Kidney epithelial cell (primary cell): ENCODE measurements around the gene GNA12. TPM values are rescaled to one million over a fixed set of nuclear protein-coding genes. Genes with fewer than 3 reads are reported as not detected.

Experiments
- DNase-seq: peaks from one replicate; pipeline ENCODE4 v3.0.0-alpha.2; 2010; ENCODE audit warnings: low read depth
- H3K27me3 ChIP-seq: 2 replicates; pipeline ENCODE4 v1.6.0; 2011; ENCODE audit warnings: low read length; ENCODE audit not compliant: control insufficient read depth, insufficient read depth
- H3K36me3 ChIP-seq: 2 replicates; pipeline ENCODE4 v1.5.1; 2011; ENCODE audit warnings: low read length; ENCODE audit not compliant: control insufficient read depth, insufficient read depth
- H3K4me3 ChIP-seq: 2 replicates; pipeline ENCODE4 v1.5.1; 2011; ENCODE audit warnings: low read depth, mild to moderate bottlenecking, control low read depth, low read length
- total RNA-seq: library from RNA; depleted of rRNA; stranded (reverse); fragments of >200 nt; gene quantifications from 2 replicates; pipeline ENCODE4 v1.2.3, GENCODE V29; 2015
- TF ChIP-seq, protein P1 (sequence below): IDR thresholded peaks from 2 replicates; pipeline ENCODE4 v1.5.1; 2011; ENCODE audit warnings: mild to moderate bottlenecking, moderate library complexity, low read length, control low read depth, inconsistent platforms; ENCODE audit not compliant: insufficient read depth, poor library complexity, severe bottlenecking

The GNA12 gene
- total RNA-seq, 1 donor from 2014 or later = 40.7 TPM

DNA sequence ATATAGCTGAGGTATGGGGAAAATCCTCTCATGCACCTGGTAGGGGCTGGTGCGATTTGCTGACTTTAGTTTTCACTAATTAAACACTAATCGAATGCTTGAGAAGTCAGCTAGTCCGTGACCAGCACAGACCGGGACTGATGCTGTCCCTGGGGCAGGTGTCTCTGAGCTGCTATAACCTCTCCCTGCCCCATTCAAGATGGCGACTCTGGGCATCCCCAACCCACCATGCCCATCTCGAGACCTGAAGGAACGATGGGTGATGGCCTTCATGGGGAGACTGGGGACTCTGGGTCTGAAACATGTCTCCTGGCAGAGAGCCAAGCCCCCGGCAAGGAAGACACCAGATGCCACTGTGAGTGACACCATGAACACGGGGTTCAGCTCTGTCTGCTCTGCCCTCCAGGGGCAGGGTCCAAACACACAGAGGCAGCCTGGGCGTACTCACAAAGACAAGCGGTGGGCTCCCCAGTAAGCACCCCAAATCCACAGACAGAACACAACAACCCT, 57.4 kb downstream of the GNA12 start:
- no peak overlapping the region for H3K4me3 ChIP-seq
- H3K36me3 ChIP-seq = peaks cover 1% of the 10 kb centered on the region
- TF ChIP-seq, protein P1, sequence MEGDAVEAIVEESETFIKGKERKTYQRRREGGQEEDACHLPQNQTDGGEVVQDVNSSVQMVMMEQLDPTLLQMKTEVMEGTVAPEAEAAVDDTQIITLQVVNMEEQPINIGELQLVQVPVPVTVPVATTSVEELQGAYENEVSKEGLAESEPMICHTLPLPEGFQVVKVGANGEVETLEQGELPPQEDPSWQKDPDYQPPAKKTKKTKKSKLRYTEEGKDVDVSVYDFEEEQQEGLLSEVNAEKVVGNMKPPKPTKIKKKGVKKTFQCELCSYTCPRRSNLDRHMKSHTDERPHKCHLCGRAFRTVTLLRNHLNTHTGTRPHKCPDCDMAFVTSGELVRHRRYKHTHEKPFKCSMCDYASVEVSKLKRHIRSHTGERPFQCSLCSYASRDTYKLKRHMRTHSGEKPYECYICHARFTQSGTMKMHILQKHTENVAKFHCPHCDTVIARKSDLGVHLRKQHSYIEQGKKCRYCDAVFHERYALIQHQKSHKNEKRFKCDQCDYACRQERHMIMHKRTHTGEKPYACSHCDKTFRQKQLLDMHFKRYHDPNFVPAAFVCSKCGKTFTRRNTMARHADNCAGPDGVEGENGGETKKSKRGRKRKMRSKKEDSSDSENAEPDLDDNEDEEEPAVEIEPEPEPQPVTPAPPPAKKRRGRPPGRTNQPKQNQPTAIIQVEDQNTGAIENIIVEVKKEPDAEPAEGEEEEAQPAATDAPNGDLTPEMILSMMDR = no peak
- H3K27me3 ChIP-seq = no peaks in the 10 kb centered on the region
- no peak for DNase-seq

DNA sequence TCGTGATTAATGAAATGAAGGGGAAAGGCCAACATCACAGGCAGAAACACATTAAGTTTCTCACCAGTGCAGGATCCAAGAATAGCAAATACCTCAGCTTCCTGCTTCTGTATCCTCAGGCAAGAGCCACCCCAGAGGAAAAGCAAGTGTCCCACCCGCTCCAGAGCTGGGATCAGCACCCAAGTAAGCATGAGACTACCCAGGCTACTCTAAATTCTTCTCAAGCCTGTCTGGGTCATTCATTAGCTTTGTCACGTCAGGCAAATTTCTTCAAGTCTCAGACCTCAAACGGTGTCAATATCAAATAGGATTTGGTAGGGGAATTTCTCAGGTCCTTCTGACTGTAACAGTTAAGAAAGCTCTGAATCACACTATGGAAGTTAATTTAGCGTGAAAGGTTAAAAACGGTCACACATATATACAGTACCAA, 59.0 kb downstream of the GNA12 start:
- Histone ChIP-seq H3K27me3 (no peaks in the 10 kb centered on the region), H3K36me3 (peaks cover 1% of the 10 kb centered on the region), H3K4me3 (no peak overlapping the region)
- TF ChIP-seq, protein P1 = no peak
- peak; percentile 95 for DNase-seq

DNA sequence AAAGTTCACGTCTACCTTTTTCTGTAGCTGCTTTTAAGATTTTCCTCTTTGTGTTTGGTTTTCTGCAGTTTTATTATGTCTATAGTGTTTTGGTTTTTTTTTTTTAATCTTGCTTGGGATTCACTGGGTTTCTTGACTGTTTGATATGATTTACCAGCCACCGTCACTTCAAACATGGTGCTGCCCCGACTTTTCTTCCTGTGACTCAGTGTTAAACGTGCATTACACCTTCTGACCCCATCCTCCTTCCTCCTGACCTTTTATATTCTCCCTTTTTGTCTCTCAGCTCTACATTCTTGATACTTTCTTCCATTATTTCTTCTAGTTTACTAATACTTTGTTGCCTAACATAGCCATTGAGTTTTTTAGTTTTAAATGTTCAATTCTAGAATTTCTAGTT, 61.5 kb downstream of the GNA12 start:
- no peak for DNase-seq
- Histone ChIP-seq H3K27me3 (no peaks in the 10 kb centered on the region), H3K36me3 (peaks cover 1% of the 10 kb centered on the region), H3K4me3 (no peak overlapping the region)
- TF ChIP-seq, protein P1 = no peak

DNA sequence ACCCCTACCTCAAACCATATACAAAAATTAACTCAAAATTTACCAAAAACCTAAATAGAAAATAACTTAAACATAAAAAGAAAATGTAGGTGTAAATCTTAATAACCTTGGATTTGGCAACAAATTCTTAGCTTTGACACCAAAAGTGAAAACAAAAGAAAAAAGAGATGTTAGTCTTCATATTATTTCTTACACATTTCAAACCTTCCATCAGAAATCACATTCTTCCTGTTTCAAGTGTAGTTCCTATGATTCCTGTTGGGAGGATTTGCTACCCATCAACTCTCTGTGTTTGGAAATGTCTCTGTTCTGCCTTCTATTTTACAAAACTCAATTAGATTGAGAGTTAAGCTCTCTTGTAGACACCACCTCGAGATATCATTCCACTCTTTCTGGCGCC, 62.0 kb downstream of the GNA12 start:
- Histone ChIP-seq H3K27me3 (no peaks in the 10 kb centered on the region), H3K36me3 (peaks cover 1% of the 10 kb centered on the region), H3K4me3 (no peak overlapping the region)
- TF ChIP-seq, protein P1 = no peak
- no peak for DNase-seq

DNA sequence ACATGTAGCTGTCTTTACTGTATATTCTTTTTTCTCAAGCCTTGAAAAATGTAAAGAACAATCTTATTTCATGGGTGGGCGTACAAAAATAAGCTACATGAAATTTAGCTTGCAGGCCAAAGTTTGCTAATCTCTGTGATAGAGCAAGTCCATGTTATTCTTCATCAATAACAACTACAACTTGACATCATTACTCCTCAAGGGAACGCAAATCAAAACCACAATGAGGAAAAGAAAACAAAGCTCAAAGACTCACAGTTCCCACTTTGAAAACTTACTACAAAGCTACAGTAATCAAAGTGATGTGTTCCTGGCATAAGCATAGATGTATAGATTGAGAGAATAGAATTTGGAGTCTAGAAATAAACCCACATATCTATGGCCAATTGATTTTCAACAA, 62.5 kb downstream of the GNA12 start:
- Histone ChIP-seq H3K4me3 (no peak overlapping the region), H3K36me3 (peaks cover 1% of the 10 kb centered on the region), H3K27me3 (no peaks in the 10 kb centered on the region)
- TF ChIP-seq, protein P1 = no peak
- no peak for DNase-seq

DNA sequence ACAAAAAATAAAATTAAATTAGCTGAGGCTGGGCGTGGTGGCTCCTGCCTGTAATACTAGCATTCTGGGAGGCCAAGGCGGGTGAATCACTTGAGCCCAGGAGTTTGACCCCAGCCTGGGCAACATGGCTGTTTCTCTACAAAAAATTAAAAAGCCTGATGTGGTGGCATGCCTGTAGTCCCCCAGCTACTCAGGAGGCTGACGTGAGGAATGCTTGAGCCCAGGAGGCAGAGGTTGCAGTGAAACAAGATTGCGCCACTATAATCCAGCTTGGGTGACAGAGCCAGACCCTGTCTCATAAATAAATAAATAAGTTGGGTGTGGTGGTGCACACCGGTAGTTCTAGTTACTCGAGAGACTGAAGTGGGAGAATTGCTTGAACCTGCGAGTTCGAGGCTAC, 65.1 kb downstream of the GNA12 start:
- TF ChIP-seq, protein P1 = no peak
- Histone ChIP-seq H3K36me3 (peaks cover 1% of the 10 kb centered on the region), H3K27me3 (no peaks in the 10 kb centered on the region), H3K4me3 (no peak overlapping the region)
- no peak for DNase-seq
